22Rv1 (cell line): ENCODE data around the gene URGCP.

Source experiments
- CTCF ChIP-seq: fragments of 450-650 bp; IDR thresholded peaks from 2 replicates; pipeline ENCODE4 v1.5.1; 2017; ENCODE audit warnings: mild to moderate bottlenecking
- ZFX ChIP-seq: fragments of 450-650 bp; IDR thresholded peaks from 2 replicates; pipeline ENCODE4 v1.6.1; 2017; ENCODE audit warnings: antibody characterized with exemption, borderline replicate concordance

GRCh38 chr7:43890468-43890867 is 15.9 kb downstream of the URGCP start:
- no peak for TF ChIP-seq CTCF
- no peak for TF ChIP-seq ZFX
